HepG2 (cell line): ENCODE data around the gene DYSF. TPM values are rescaled to one million over a fixed set of nuclear protein-coding genes. Genes with fewer than 3 reads are reported as not detected.

Experiments
- ATAC-seq: fragments of 200-7000 bp; cut with Tn5 transposase; 3 replicates; pipeline ENCODE4 v1.9.1; 2020; ENCODE audit warnings: mild to moderate bottlenecking, moderate library complexity
- BruUV-seq: library from RNA; stranded (reverse); fragments of 400-500 nt; replicated peaks from 2 replicates; lab custom pipeline; 2021; lab: Mats Ljungman, UMichigan
- CTCF ChIA-PET: fragments of 300-600 bp; formaldehyde crosslinking; extraction: SDS; loops from one replicate; lab custom pipeline; 2021; ENCODE audit warnings: low total read pairs, inconsistent platforms, low intra/inter-chr PET ratio; lab: Yijun Ruan, JAX
- POLR2A ChIA-PET: fragments of 350-600 bp; sonication (Branson Sonifier 250); formaldehyde crosslinking; loops from one replicate; lab custom pipeline; 2020; ENCODE audit warnings: antibody characterized with exemption, inconsistent platforms; lab: Yijun Ruan, JAX
- DNase-seq: peaks from one replicate; pipeline ENCODE4 v3.0.0-alpha.2; 2015; ENCODE audit warnings: low spot score
- FAIRE-seq: peaks from 3 replicates; lab custom pipeline; 2011; peaks lifted over from hg19 to GRCh38; lab: Jason Lieb, UNC
- H2AFZ ChIP-seq: one replicate; pipeline ENCODE4 v1.6.1; 2011; ENCODE audit warnings: low read length, inconsistent platforms
- H3K27ac ChIP-seq: fragments of 300-600 bp; 3 replicates; pipeline ENCODE4 v1.8.0; 2011; ENCODE audit warnings: mixed run types, mild to moderate bottlenecking, mixed read lengths, low read length, inconsistent platforms; ENCODE audit not compliant: insufficient read depth; ENCODE audit errors: extremely low read length
- H3K27me3 ChIP-seq, 2 experiments: fragments of 200-600 bp in 1 of 2; 2 replicates in 1 of 2; 3 replicates in 1 of 2; pipeline versions ENCODE4 v1.6.0 to v1.8.0; 2011; ENCODE audit warnings: low read length in 2 of 2, mild to moderate bottlenecking in 2 of 2, moderate library complexity in 2 of 2, inconsistent platforms in 1 of 2; ENCODE audit not compliant: insufficient read depth in 2 of 2, control insufficient read depth in 1 of 2
- H3K36me3 ChIP-seq, 2 experiments: fragments of 200-600 bp in 1 of 2; replicated peaks in 1 of 2; 2 replicates in 1 of 2; 3 replicates in 1 of 2; pipeline versions ENCODE4 v1.5.1 to v1.8.0; 2011; ENCODE audit warnings: low read length in 2 of 2, inconsistent platforms in 1 of 2; ENCODE audit not compliant: insufficient read depth in 2 of 2, control insufficient read depth in 1 of 2
- H3K4me1 ChIP-seq: 2 replicates; pipeline ENCODE4 v1.5.1; 2012; ENCODE audit warnings: low read length, inconsistent platforms; ENCODE audit not compliant: insufficient read depth
- H3K4me2 ChIP-seq: 2 replicates; pipeline ENCODE4 v1.6.0; 2011; ENCODE audit warnings: low read depth, low read length, inconsistent platforms
- H3K4me3 ChIP-seq, 3 experiments: fragments of 200-600 bp in 1 of 3; sonication (generic), shearing (Covaris generic) in 1 of 3; replicated peaks in 1 of 3; 2 replicates each; pipeline ENCODE4 v1.5.1; 2011 to 2016; ENCODE audit warnings: low read length in 3 of 3, inconsistent platforms in 2 of 3, low read depth in 2 of 3, mild to moderate bottlenecking in 2 of 3, control low read depth in 1 of 3, mixed read lengths in 1 of 3; ENCODE audit not compliant: insufficient read depth in 1 of 3
- H3K79me2 ChIP-seq: one replicate; pipeline ENCODE4 v1.6.1; 2011; ENCODE audit warnings: low read length, inconsistent platforms; ENCODE audit not compliant: insufficient read depth
- H3K9ac ChIP-seq: 2 replicates; pipeline ENCODE4 v1.6.0; 2011; ENCODE audit warnings: mild to moderate bottlenecking, low read depth, low read length, inconsistent platforms; ENCODE audit not compliant: insufficient read depth
- H3K9me3 ChIP-seq: 2 replicates; pipeline ENCODE4 v1.5.1; 2012; ENCODE audit warnings: mild to moderate bottlenecking, low read length
- H4K20me1 ChIP-seq: 2 replicates; pipeline ENCODE4 v1.6.0; 2011; ENCODE audit warnings: inconsistent platforms, mild to moderate bottlenecking, low read length, moderate library complexity; ENCODE audit not compliant: insufficient read depth
- NCOA5 ChIP-seq: sonication (generic); formaldehyde crosslinking; IDR thresholded peaks from 2 replicates; pipeline ENCODE4 v1.4.0; 2020; ENCODE audit warnings: missing genetic modification reagents
- NONO ChIP-seq, 2 experiments: fragments of 450-650 bp in 1 of 2; sonication (generic) in 1 of 2; formaldehyde crosslinking in 1 of 2; IDR thresholded peaks in 1 of 2; conservative IDR thresholded peaks in 1 of 2; 2 replicates each; pipeline versions ENCODE4 v1.6.1 to v1.8.0; 2017 to 2022; ENCODE audit warnings: mild to moderate bottlenecking in 1 of 2, missing genetic modification reagents in 1 of 2, moderate library complexity in 1 of 2
- PAXIP1 ChIP-seq: sonication (generic); formaldehyde crosslinking; conservative IDR thresholded peaks from 2 replicates; pipeline ENCODE4 v1.4.0; 2020; ENCODE audit warnings: mild to moderate bottlenecking, missing genetic modification reagents, moderate library complexity
- TEAD3 ChIP-seq: optimal IDR thresholded peaks from 2 replicates; pipeline ENCODE3; 2016; ENCODE audit warnings: borderline replicate concordance
- ZBTB39 ChIP-seq: sonication (generic); formaldehyde crosslinking; IDR thresholded peaks from 2 replicates; pipeline ENCODE4 v1.5.0; 2020; ENCODE audit warnings: missing genetic modification reagents
- ZBTB44 ChIP-seq: sonication (generic); formaldehyde crosslinking; IDR thresholded peaks from 2 replicates; pipeline ENCODE4 v1.4.0; 2020; ENCODE audit warnings: missing genetic modification reagents
- ZFP91 ChIP-seq: sonication (generic); formaldehyde crosslinking; IDR thresholded peaks from 2 replicates; pipeline ENCODE4 v1.9.0; 2022; ENCODE audit warnings: missing genetic modification reagents, mild to moderate bottlenecking, borderline replicate concordance
- ZNF414 ChIP-seq: sonication (generic); formaldehyde crosslinking; IDR thresholded peaks from 2 replicates; pipeline ENCODE4 v1.5.0; 2020; ENCODE audit warnings: missing genetic modification reagents
- ZNF83 ChIP-seq: sonication (generic); formaldehyde crosslinking; IDR thresholded peaks from 2 replicates; pipeline ENCODE4 v1.4.0; 2020; ENCODE audit warnings: missing genetic modification reagents, mild to moderate bottlenecking, borderline replicate concordance
- ZNF879 ChIP-seq: sonication (generic); formaldehyde crosslinking; IDR thresholded peaks from 2 replicates; pipeline ENCODE4 v1.8.1; 2023; ENCODE audit warnings: missing genetic modification reagents
- WGBS: methylation state at CpG from one replicate; pipeline ENCODE4 v1.1.6; 2017; ENCODE audit warnings: low lambda C conversion rate; 5-methylcytosine and 5-hydroxymethylcytosine counted together
- in situ Hi-C: cut with HindIII; loops from 2 replicates; pipeline ENCODE4 v1.10.0; 2017; ENCODE audit warnings: low pct_unique_long_range_greater_than_20kb; ENCODE audit not compliant: extremely low pct_ligation_motif_present
- intact Hi-C: fragments of 100-400 bp; cut with micrococcal nuclease; formaldehyde crosslinking; loops from one replicate; pipeline ENCODE4 v1.10.0; 2022; ENCODE audit not compliant: unreplicated experiment
- polyA plus RNA-seq, 8 experiments: library from polyadenylated mRNA; depleted of rRNA in 3 of 8; stranded (reverse) in 7 of 8; unstranded in 1 of 8; fragments of >200 nt; fragmentation: Illumina TruSeq in 4 of 8; extraction: Trizol in 4 of 8; gene quantifications; 2 replicates each; pipeline versions ENCODE4 v1.2.1 to v1.2.3, GENCODE V29; 2011 to 2016; ENCODE audit warnings: low read depth in 4 of 8, missing spikeins in 1 of 8, mixed read lengths in 1 of 8; ENCODE audit not compliant: insufficient read depth in 1 of 8
- total RNA-seq, 5 experiments: library from RNA; depleted of rRNA; stranded (reverse); fragments of >200 nt; fragmentation: Illumina TruSeq; extraction: Trizol; gene quantifications; 2 replicates each; pipeline ENCODE4 v1.2.3, GENCODE V29; 2016; ENCODE audit warnings: low read depth in 1 of 5

DYSF gene
- total and polyA plus RNA-seq, 2 of the 13 experiments (the other 11 are each of a cell fraction or from before 2014, with no cell fraction given) = 0.15 to 2.4 TPM

GRCh38 chr2:71551631-71551915, 98.2 kb downstream of the DYSF start:
- no TSS peak for BruUV-seq
- 45% methylated on average over 9 of the region's 9 CpGs for WGBS
- TF ChIP-seq ZFP91 (CRISPR knock-in tag) = no peak
- no peak for TF ChIP-seq ZBTB39 (CRISPR knock-in tag)
- no peak for TF ChIP-seq NCOA5 (CRISPR knock-in tag)
- TF ChIP-seq ZBTB44 = no peak
- no peak for TF ChIP-seq TEAD3 (CRISPR knock-in tag)
- TF ChIP-seq NONO (IDR thresholded peaks at IDR 0.05) = no peak
- no peak for TF ChIP-seq NONO (CRISPR knock-in tag; conservative IDR thresholded peaks at IDR 0.05)
- no peak for TF ChIP-seq PAXIP1
- no peak for TF ChIP-seq ZNF879
- no peak for TF ChIP-seq ZNF83 (CRISPR knock-in tag)
- no peak for TF ChIP-seq ZNF414 (CRISPR knock-in tag)
- H3K9ac ChIP-seq = no peak overlapping the region
- no peak overlapping the region for H3K27ac ChIP-seq
- ChIA-PET CTCF (no interaction called here), POLR2A (no interaction called here)
- FAIRE-seq (no peak), ATAC-seq (no peak), DNase-seq (no peak)
- no peaks in the 10 kb centered on the region for H3K36me3 ChIP-seq
- H3K79me2 ChIP-seq = no peaks in the 10 kb centered on the region
- H3K4me2 ChIP-seq = no peak overlapping the region
- no peak overlapping the region for H2AFZ ChIP-seq
- H3K9me3 ChIP-seq = no peaks in the 10 kb centered on the region
- intact Hi-C loops = no loop called here
- H3K4me3 ChIP-seq = no peak overlapping the region
- H4K20me1 ChIP-seq = no peaks in the 10 kb centered on the region
- H3K4me1 ChIP-seq = peaks cover 53% of the 10 kb centered on the region
- in situ Hi-C loops = no loop called here
- H3K27me3 ChIP-seq = peaks cover 2 to 15% of the 10 kb centered on the region in 2 experiments; a peak in 4 of 5 replicates
